Anterior cingulate cortex (tissue), 58 donors: ENCODE data around the gene ECHDC1.

Source experiments
- DNase-seq, 58 donors: peaks; one replicate each; lab custom pipeline; 2025; lab: John Stamatoyannopoulos, UW

Gene ECHDC1

GRCh38 chr6:127291495-127291894, 51.9 kb downstream of the ECHDC1 start:
- DNase-seq: no peak

GRCh38 chr6:127290391-127291265, 52.8 kb downstream of the ECHDC1 start:
- no peak for DNase-seq

GRCh38 chr6:127289934-127290333, 53.5 kb downstream of the ECHDC1 start:
- DNase-seq: no peak

DNA sequence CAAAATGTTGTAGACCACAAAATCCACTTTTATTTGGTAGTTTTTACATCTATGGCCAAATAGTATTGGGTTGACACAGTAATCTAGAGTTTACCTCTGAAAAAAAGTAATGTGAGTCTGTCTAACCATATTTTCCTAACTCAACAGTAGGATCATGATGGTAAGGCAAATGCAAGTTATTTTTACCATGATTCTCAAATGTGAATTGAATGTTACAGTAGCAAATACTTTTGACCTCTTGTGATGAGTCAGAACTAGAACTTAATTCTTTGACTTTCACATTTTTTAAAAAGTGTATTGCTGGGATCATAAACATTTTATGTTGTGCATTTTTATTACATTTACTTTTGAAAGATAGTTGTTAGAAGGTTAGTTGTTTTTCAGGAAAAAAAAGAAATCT, 54.7 kb downstream of the ECHDC1 start:
- DNase-seq: no peak

GRCh38 chr6:127282184-127282583, 61.2 kb downstream of the ECHDC1 start:
- no peak for DNase-seq

GRCh38 chr6:127279815-127280214, 63.6 kb downstream of the ECHDC1 start:
- DNase-seq: no peak

- no peak for DNase-seq
These were observed 65.2 kb downstream of the ECHDC1 start for GRCh38 chr6:127277878-127278843.

DNA sequence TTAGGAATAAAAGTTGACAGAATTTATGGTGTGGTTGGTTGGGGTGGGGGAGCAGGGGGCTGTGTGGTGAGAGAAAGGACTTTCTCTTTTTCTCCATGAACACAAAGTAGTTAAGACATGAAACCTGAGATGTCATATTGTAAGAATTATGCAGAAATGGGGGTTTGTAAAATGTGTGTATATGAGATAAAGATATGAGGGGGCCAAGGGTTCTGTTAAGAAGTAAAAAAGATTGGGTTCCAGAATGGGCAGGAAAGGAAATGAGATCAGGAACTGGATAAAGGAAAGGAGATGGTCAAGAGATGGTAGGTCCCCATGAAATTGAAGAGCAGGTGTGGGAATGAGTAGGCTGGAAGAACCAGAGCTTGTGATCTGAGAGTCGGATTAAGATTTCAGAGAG, 67.1 kb downstream of the ECHDC1 start:
- no peak for DNase-seq

- no peak for DNase-seq
These were observed 69.9 kb downstream of the ECHDC1 start for GRCh38 chr6:127273499-127273898.

- DNase-seq: no peak
These were observed 70.8 kb downstream of the ECHDC1 start for GRCh38 chr6:127272576-127272975.

DNA sequence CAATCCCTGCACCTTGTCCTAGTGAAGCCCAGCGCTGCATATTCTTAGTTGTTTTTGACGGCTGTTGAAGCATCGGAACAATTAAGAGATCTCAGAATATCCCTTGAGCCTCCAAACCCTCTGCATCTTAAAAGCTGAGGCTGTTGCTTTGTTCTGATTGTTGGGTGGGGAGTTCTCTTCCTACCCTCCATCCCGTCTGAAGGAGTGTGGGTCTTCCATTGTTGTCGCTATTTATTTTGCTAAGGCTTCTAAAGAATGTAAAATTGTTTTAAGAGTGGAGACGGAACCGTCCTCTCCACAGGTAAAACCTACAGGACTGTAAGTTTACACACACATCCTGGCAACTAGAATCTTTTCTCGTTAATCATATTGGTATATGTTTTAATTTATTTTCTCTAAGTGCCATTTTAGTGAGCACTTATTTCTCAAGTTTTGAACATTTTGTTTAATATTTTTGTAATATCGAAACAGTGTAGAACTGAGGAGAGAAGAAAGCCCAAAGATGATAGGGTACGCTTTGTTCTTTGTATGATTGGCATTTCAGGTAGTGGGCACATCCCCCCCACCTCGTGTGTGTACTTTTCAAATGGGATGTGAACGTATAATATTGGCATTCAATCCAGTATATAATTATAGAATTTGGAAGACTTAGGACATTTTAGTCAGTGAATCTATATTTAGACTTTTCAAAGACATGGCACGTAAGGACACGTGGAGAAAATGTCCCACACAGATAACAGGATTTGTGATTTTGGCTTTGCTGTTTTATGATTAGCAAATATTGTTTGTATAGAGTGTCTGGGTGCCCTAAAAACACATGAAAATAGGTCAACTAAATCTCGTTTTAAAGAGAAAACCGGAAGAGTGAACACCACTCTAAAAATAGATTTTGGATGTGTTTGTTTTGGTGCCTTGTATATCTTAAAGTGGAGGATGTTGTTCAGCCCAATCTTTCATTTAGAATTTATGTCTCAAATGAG, 75.5 kb downstream of the ECHDC1 start:
- DNase-seq: peak in 1 of 58 donors; percentile 29

DNA sequence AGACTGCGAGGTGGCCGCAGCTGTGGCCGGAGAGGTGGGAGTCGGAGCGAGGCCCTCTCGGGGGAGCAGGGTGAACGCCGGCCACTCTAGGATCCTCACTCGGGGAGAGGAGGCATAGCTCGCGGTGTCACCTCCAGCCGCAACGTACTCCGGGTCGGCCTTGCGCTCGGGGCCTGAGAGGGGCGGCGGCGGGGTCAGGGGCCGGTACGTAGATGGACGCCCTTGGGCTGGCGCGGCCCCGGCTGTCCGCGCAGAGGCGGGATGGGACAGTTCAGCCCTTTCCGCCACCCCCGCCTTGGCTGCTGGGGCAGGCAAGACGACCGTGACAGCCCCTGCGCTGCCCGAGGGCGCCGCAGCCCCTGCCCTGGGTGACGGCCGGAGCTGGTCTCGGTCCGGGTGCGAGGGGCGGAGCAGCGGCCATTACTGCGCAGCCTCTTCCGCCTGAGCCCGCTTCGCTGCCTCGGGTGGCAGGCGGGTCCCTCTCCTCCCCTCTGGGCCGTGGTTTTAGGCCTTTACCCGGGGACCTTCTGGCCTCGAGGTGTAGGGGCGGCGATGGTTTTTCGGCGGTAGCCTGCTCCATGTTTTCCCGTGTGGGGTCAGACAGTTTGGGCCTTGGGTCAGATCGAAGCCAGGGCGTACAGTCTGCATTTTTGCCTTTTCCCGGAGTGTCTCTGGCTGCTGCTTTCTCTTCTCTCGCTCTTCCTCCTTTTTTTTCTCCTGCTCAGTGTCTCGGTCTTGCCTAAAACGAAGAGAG, 76.3 kb downstream of the ECHDC1 start:
- DNase-seq: peak in 46 of 58 donors; percentile 27 to 92 (median 70)

- DNase-seq: peak; percentile 34 to 93 (median 82)
These were observed 77.1 kb downstream of the ECHDC1 start, which contains the start of gene RNF146 for GRCh38 chr6:127266178-127266891. RNF146 (plus strand) TSS chr6:127266864; CDS start chr6:127280339, 13,475 bp downstream.

GRCh38 chr6:127263481-127263880, 79.9 kb downstream of the ECHDC1 start:
- no peak for DNase-seq

DNA sequence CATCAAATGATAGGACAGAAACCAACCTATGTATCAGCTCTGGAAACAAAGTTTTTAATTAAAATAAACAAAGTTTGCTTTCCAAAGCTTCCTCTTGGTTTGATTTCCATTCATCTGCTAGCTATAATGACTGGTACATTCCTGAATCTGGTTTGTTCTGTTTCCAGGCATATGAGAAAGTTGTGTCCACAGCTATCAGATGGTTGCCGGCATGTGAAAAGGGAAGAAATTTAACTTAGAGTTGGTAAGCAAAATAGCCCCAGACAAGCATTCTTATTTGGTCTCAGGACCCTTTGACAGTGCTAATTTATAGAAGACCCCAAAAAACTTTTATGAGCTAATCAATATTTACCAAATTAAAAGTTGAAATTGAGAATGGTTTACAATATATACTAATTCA, 80.5 kb downstream of the ECHDC1 start:
- no peak for DNase-seq

- no peak for DNase-seq
These were observed 88.1 kb downstream of the ECHDC1 start for GRCh38 chr6:127255286-127255685.

GRCh38 chr6:127249621-127250020, 93.8 kb downstream of the ECHDC1 start:
- DNase-seq: peak in 7 of 58 donors; percentile 1 to 21 (median 11)
